Measurements from ENCODE around the gene PRKCZ.

The PRKCZ gene

GRCh38 chr1:2133879-2134215, 83.6 kb downstream of the PRKCZ start:
- peaks cover 0 to 10% of the 10 kb centered on the region in 2 donors for H3K27me3 ChIP-seq
- intact Hi-C loops (cut with DNase I; ENCODE audit: low total_unique reads): no loop called here

GRCh38 chr1:2134266-2134620, 84.0 kb downstream of the PRKCZ start:
- intact Hi-C loops (cut with DNase I; ENCODE audit: low total_unique reads): no loop called here
- H3K36me3 ChIP-seq: no peaks in the 10 kb centered on the region
- TF ChIP-seq CTCF (IDR thresholded peaks at IDR 0.05): no peak
- no peak overlapping the region for H3K4me3 ChIP-seq
- DNase-seq: no peak
- peaks cover 0 to 32% (median 21%) of the 10 kb centered on the region in 4 donors for H3K4me1 ChIP-seq
- H3K9me3 ChIP-seq: no peaks in the 10 kb centered on the region
- peaks cover 0 to 6% of the 10 kb centered on the region in 2 donors for H3K27me3 ChIP-seq
- H3K27ac ChIP-seq: peak overlapping the region; percentile 80

More at GRCh38 chr1:2133879-2134215, 83.6 kb downstream of the PRKCZ start:
- Histone ChIP-seq H3K4me1 (peaks cover 0 to 32% (median 21%) of the 10 kb centered on the region in 4 donors), H3K9me3 (no peaks in the 10 kb centered on the region), H3K36me3 (no peaks in the 10 kb centered on the region), H3K4me3 (peak overlapping the region; percentile 45 to 53), H3K27ac (peak overlapping the region; percentile 80)
- TF ChIP-seq CTCF (IDR thresholded peaks at IDR 0.05): no peak
- DNase-seq: no peak

GRCh38 chr1:2134621-2135307, 84.6 kb downstream of the PRKCZ start:
- H3K27me3 ChIP-seq: peaks cover 0 to 1% of the 10 kb centered on the region in 2 donors
- peaks cover 0 to 32% (median 21%) of the 10 kb centered on the region in 4 donors for H3K4me1 ChIP-seq
- peak overlapping the region; percentile 80 for H3K27ac ChIP-seq
- intact Hi-C loops (cut with DNase I; ENCODE audit: low total_unique reads): no loop called here
- no peak overlapping the region for H3K4me3 ChIP-seq
- no peaks in the 10 kb centered on the region for H3K36me3 ChIP-seq
- H3K9me3 ChIP-seq: no peaks in the 10 kb centered on the region
- peak in 1 of 2 donors; percentile 66 for DNase-seq
- TF ChIP-seq CTCF (IDR thresholded peaks at IDR 0.05): no peak

GRCh38 chr1:2135441-2135841, 85.2 kb downstream of the PRKCZ start:
- TF ChIP-seq CTCF (IDR thresholded peaks at IDR 0.05): no peak
- Histone ChIP-seq H3K4me3 (no peak overlapping the region), H3K4me1 (peaks cover 0 to 32% (median 21%) of the 10 kb centered on the region in 4 donors), H3K27ac (peak overlapping the region; percentile 80), H3K9me3 (no peaks in the 10 kb centered on the region), H3K36me3 (no peaks in the 10 kb centered on the region), H3K27me3 (no peaks in the 10 kb centered on the region)
- intact Hi-C loops (cut with DNase I; ENCODE audit: low total_unique reads): no loop called here
- DNase-seq: peak; percentile 70 to 78

GRCh38 chr1:2135941-2136340, 85.7 kb downstream of the PRKCZ start:
- H3K9me3 ChIP-seq: no peaks in the 10 kb centered on the region
- no peaks in the 10 kb centered on the region for H3K36me3 ChIP-seq
- intact Hi-C loops (cut with DNase I; ENCODE audit: low total_unique reads): no loop called here
- peak overlapping the region; percentile 80 for H3K27ac ChIP-seq
- peaks cover 0 to 32% (median 21%) of the 10 kb centered on the region in 4 donors for H3K4me1 ChIP-seq
- H3K4me3 ChIP-seq: no peak overlapping the region
- DNase-seq: peak in 1 of 2 donors; percentile 62
- no peaks in the 10 kb centered on the region for H3K27me3 ChIP-seq
- no peak for TF ChIP-seq CTCF (IDR thresholded peaks at IDR 0.05)
